Measurements from ENCODE around the gene THRB. TPM values are rescaled to one million over a fixed set of nuclear protein-coding genes. Genes with fewer than 3 reads are reported as not detected.

The THRB gene
- total RNA-seq, 2 experiments from 2014 or later, result not detected

DNA sequence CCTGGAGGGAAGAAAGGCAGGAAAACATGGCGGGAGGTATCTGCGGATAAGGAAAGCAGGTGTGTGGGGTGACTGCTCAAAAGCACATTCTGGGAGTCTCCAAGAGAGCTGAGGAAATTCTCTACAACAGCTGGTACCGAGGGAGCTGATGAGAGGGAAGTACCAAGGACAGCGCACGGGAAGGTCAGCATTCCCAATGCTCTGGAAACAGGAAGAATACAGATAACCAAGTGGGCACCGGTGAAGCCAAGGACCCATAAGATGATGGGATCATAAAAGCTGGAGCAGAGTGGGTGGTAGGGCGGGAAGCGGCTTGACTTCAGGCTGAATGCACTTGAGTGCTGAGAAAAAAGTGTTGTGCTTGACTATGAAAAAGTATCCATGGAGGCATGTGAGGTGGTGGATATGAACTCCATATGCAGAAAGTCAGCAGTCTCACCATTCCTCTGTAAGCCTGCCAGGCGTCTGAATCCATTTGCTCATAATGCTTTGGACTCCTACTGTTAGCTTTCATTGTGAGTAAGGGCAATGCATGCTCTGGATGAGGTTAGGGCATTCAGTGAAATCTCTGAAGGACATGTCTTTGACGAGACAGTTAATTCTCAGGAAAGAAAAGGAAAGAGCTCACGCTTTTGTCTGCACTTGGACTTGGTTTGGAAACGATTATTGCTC, 334.1 kb downstream of the THRB start:
- no peak overlapping the region for H3K27ac Mint-ChIP-seq
- no peak overlapping the region for H3K4me3 Mint-ChIP-seq
- POLR2A ChIA-PET, result no interaction called here
- no peaks in the 10 kb centered on the region for H3K9me3 Mint-ChIP-seq
- intact Hi-C loops (cut with micrococcal nuclease), result no loop called here
- peaks cover 7% of the 10 kb centered on the region for H3K27me3 Mint-ChIP-seq
- DNase-seq, result no peak
- H3K4me1 Mint-ChIP-seq (ENCODE audit: low read depth), result peaks cover 8% of the 10 kb centered on the region
- no peaks in the 10 kb centered on the region for H3K36me3 Mint-ChIP-seq
- CTCF ChIA-PET, result interaction anchor here (1.2 kb wide), 1 partner anchor 25 kb away, joined by 3 read pairs; no protein-coding TSS in a partner anchor

- H3K36me3 Mint-ChIP-seq, result no peaks in the 10 kb centered on the region
- ChIA-PET POLR2A (no interaction called here), CTCF (no interaction called here)
- peaks cover 9% of the 10 kb centered on the region for H3K27me3 Mint-ChIP-seq
- no peak for DNase-seq
- H3K4me3 Mint-ChIP-seq, result no peak overlapping the region
- no peaks in the 10 kb centered on the region for H3K9me3 Mint-ChIP-seq
- no peak overlapping the region for H3K27ac Mint-ChIP-seq
- H3K4me1 Mint-ChIP-seq (ENCODE audit: low read depth), result peaks cover 24% of the 10 kb centered on the region
- intact Hi-C loops (cut with micrococcal nuclease), result loop anchor here (10.0 kb wide), 1 partner anchor 344 kb away; no protein-coding TSS in a partner anchor
Measured at GRCh38 chr3:24158761-24159454, 335.7 kb downstream of the THRB start.

DNA sequence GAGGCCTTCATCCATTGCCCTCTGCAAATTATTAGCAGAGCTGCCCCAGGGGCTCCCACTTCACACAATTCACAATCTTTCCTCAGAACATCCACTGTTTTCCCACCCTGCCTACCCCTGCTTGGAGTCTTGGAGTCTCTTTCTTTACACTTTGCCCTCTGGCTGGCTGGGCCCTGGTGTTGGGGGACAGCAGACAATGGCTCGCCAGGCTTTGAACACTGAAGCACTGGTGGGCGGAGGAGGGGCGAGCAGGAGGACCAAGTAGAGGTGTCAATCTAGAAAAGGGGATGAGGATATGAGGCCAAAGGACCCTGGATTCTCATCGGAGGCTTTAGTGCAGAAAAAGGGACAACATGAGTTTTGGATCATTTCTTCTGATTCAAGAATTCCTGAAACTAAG, 337.5 kb downstream of the THRB start:
- Mint-ChIP-seq H3K9me3 (no peaks in the 10 kb centered on the region), H3K27ac (no peak overlapping the region), H3K27me3 (peaks cover 9% of the 10 kb centered on the region), H3K4me3 (no peak overlapping the region), H3K4me1 (ENCODE audit: low read depth) (peaks cover 27% of the 10 kb centered on the region), H3K36me3 (no peaks in the 10 kb centered on the region)
- POLR2A ChIA-PET, result no interaction called here
- CTCF ChIA-PET, result interaction anchor here (1.2 kb wide), 1 partner anchor 29 kb away, joined by 3 read pairs; no protein-coding TSS in a partner anchor
- DNase-seq, result no peak
- intact Hi-C loops (cut with micrococcal nuclease), result loop anchor here (10.0 kb wide), 1 partner anchor 342 kb away; no protein-coding TSS in a partner anchor

GRCh38 chr3:24156466-24156865, 338.2 kb downstream of the THRB start:
- Mint-ChIP-seq H3K9me3 (no peaks in the 10 kb centered on the region), H3K4me3 (no peak overlapping the region), H3K27me3 (peaks cover 9% of the 10 kb centered on the region), H3K36me3 (no peaks in the 10 kb centered on the region), H3K4me1 (ENCODE audit: low read depth) (peaks cover 27% of the 10 kb centered on the region), H3K27ac (no peak overlapping the region)
- peak; percentile 25 for DNase-seq
- intact Hi-C loops (cut with micrococcal nuclease), result loop anchor here (10.0 kb wide), 1 partner anchor 342 kb away; no protein-coding TSS in a partner anchor
- ChIA-PET CTCF (interaction anchor here (1.2 kb wide), 2 partner anchors 9 to 30 kb away, joined by 3 read pairs; no protein-coding TSS in a partner anchor), POLR2A (no interaction called here)

DNA sequence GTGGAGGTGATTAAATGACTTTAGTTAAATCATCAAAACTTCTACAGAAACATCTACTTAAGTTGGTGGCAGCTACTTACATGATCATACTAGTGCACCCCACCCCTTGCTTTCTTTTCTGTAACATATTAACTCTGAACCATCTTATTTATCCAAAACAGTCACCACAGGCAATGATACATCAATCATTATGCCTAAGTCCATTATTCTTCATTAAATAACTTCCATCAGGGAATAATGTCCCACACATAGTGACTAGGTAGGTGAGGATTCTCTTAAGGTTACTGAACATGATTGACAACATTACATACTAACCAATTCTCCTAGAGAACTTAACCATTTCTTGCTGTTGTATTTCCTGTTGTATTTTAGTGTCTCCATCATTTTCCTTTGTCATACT, 339.4 kb downstream of the THRB start:
- no peak overlapping the region for H3K27ac Mint-ChIP-seq
- no peaks in the 10 kb centered on the region for H3K9me3 Mint-ChIP-seq
- H3K27me3 Mint-ChIP-seq, result peaks cover 8% of the 10 kb centered on the region
- peaks cover 27% of the 10 kb centered on the region for H3K4me1 Mint-ChIP-seq (ENCODE audit: low read depth)
- no peak for DNase-seq
- no peak overlapping the region for H3K4me3 Mint-ChIP-seq
- H3K36me3 Mint-ChIP-seq, result no peaks in the 10 kb centered on the region
- ChIA-PET CTCF (no interaction called here), POLR2A (no interaction called here)
- intact Hi-C loops (cut with micrococcal nuclease), result loop anchor here (2.0 to 10.0 kb wide), 2 partner anchors 206 to 340 kb away; no protein-coding TSS in a partner anchor

DNA sequence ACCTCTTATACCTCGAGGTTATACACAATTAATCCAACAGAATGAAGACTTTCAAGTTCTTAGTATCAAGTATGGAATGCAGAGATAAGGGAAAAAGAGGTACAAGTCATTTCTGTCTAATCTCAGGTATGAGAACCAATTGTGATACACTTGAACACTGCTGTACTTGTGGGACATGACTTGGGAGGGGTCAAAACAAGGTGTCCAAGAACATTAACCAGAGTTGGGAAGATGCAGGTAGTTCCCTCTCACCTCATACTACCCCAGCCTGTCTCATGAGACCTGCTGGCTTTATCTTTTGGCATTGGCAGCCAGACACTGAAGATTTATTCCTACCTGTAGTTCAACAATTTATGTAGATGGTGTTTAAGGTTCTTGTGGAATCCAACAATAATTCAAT, 339.9 kb downstream of the THRB start:
- Mint-ChIP-seq H3K36me3 (no peaks in the 10 kb centered on the region), H3K4me1 (ENCODE audit: low read depth) (peaks cover 27% of the 10 kb centered on the region), H3K4me3 (no peak overlapping the region), H3K27ac (peak overlapping the region; percentile 64), H3K27me3 (peaks cover 3% of the 10 kb centered on the region), H3K9me3 (no peaks in the 10 kb centered on the region)
- intact Hi-C loops (cut with micrococcal nuclease), result loop anchor here (1.0 to 10.0 kb wide), 4 partner anchors 150 to 340 kb away; no protein-coding TSS in a partner anchor
- ChIA-PET CTCF (no interaction called here), POLR2A (no interaction called here)
- DNase-seq, result no peak

DNA sequence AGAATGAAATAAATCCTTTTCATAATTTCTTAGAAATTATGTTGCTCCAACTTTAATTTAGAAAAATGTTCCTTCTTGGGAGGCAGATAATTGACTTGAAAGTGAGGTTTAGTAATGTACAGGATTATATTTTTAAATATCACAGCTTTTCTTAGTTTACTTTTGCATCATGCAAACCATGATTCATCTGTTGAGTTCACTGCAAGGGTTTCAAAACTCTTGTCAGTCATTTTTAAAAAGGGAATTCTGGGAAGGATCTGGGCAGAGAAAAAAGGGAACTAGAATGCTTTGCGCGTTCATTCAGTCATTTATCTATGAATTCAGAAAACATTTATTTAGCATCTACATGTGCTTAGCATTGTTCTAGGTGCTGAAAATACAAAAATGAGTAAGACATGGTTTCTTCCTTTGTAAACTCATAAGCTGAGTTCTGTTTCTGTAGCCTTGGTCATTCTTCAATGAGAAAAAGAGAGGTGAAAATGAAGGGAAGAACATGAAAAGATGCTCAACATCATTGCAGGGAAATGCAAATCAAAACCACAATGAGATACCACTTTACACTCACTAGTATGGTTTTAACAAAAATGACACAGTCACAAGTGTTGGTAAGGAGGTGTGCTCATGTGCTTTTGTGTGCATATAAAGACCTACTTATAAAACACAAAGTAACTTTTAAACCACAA, 340.5 kb downstream of the THRB start:
- intact Hi-C loops (cut with micrococcal nuclease), result loop anchor here (1.0 to 10.0 kb wide), 4 partner anchors 150 to 339 kb away; no protein-coding TSS in a partner anchor
- peak overlapping the region; percentile 64 for H3K27ac Mint-ChIP-seq
- no peak for DNase-seq
- H3K27me3 Mint-ChIP-seq, result peaks cover 3% of the 10 kb centered on the region
- H3K36me3 Mint-ChIP-seq, result no peaks in the 10 kb centered on the region
- H3K4me3 Mint-ChIP-seq, result no peak overlapping the region
- ChIA-PET CTCF (no interaction called here), POLR2A (no interaction called here)
- no peaks in the 10 kb centered on the region for H3K9me3 Mint-ChIP-seq
- peaks cover 27% of the 10 kb centered on the region for H3K4me1 Mint-ChIP-seq (ENCODE audit: low read depth)

DNA sequence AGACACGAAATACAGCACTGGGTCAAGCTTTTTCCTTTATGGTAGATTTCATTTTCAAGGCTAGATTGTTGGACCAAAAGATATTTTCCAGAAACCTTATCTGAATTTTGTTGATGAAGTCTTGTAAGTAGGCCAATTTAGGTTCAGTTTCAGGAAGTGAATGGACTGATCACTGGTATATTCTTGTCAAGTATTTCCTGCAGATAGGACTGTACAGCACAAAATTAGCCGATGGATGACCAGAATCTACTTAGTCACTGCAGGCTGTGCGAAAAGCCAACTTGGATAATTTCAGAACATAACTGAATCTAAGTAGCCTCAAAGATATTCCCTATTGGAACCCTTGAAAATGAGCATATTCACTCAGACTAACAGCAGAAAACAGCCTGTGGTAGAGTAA, 343.1 kb downstream of the THRB start:
- peaks cover 23% of the 10 kb centered on the region for H3K4me1 Mint-ChIP-seq (ENCODE audit: low read depth)
- H3K27me3 Mint-ChIP-seq, result peaks cover 3% of the 10 kb centered on the region
- H3K4me3 Mint-ChIP-seq, result no peak overlapping the region
- ChIA-PET CTCF (no interaction called here), POLR2A (no interaction called here)
- DNase-seq, result no peak
- intact Hi-C loops (cut with micrococcal nuclease), result loop anchor here (10.0 kb wide), 1 partner anchor 337 kb away; no protein-coding TSS in a partner anchor
- H3K9me3 Mint-ChIP-seq, result no peaks in the 10 kb centered on the region
- no peak overlapping the region for H3K27ac Mint-ChIP-seq
- H3K36me3 Mint-ChIP-seq, result no peaks in the 10 kb centered on the region

GRCh38 chr3:24149032-24149431, 345.6 kb downstream of the THRB start:
- no peaks in the 10 kb centered on the region for H3K9me3 Mint-ChIP-seq
- no peak for DNase-seq
- no peaks in the 10 kb centered on the region for H3K27me3 Mint-ChIP-seq
- intact Hi-C loops (cut with micrococcal nuclease), result no loop called here
- H3K4me3 Mint-ChIP-seq, result no peak overlapping the region
- CTCF ChIA-PET, result no interaction called here
- H3K36me3 Mint-ChIP-seq, result no peaks in the 10 kb centered on the region
- H3K4me1 Mint-ChIP-seq (ENCODE audit: low read depth), result peaks cover 4% of the 10 kb centered on the region
- no peak overlapping the region for H3K27ac Mint-ChIP-seq
- POLR2A ChIA-PET, result no interaction called here

DNA sequence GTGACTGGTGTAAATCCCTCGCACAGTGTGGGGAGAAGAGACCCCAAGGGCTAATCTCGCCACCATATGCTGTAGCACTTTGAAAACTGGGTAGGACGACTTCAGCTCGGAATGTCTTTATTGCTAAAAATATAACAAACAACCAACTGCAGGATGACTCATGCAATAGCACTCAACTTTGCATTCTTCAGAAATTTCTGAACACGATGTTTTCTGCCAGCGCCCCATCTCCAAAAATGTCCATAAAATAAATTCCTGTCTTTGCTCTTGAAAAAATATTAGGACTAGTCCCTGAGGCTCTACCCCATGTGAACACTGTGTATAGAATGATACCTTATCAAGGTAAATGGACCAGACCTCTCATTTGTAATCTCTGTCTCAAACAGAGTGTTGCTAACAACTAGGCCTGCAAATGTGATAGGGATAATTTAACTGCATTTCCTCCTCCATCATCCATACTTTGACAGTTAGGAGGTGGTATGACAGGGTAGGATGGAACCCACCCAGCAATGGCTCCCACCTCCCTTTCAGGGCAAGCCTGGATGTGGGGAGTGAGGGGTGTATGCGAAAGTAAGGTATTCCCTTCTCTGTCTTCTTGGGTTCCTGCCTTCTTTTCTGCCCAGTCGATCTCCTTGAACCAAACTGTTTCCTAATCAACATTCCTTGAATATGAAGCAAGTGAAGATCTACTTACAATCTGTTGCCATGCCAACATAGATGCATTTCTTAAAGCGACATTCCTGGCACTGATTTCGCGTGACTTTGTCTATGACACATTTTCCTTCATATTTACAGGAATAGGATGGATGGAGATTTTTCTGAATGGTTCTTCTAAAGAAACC, 348.4 kb downstream of the THRB start:
- Mint-ChIP-seq H3K4me3 (no peak overlapping the region), H3K9me3 (no peaks in the 10 kb centered on the region), H3K27me3 (no peaks in the 10 kb centered on the region), H3K4me1 (ENCODE audit: low read depth) (no peaks in the 10 kb centered on the region), H3K27ac (no peak overlapping the region), H3K36me3 (no peaks in the 10 kb centered on the region)
- no peak for DNase-seq
- intact Hi-C loops (cut with micrococcal nuclease), result no loop called here
- CTCF ChIA-PET, result no interaction called here
- POLR2A ChIA-PET, result no interaction called here

DNA sequence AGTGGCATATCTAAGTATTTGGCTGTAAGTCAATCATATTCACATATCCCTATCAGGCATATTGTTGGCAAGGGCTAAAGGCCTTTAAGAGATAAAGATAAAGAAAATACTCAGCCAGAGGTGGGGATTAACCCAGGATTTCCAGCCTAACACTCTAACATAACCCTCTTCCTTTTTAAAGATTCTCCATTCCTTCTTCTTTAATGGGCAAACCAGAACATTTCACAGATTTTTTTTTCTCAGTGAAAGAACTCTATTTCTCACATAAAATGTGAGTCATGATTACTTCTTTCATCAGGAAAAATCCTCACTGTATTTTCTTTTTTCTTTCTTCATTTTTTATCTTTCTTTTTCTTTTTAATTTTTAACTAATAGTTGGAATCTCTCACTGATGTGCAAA, 349.2 kb downstream of the THRB start:
- H3K27me3 Mint-ChIP-seq, result no peaks in the 10 kb centered on the region
- ChIA-PET CTCF (no interaction called here), POLR2A (no interaction called here)
- intact Hi-C loops (cut with micrococcal nuclease), result no loop called here
- no peaks in the 10 kb centered on the region for H3K36me3 Mint-ChIP-seq
- DNase-seq, result no peak
- H3K4me3 Mint-ChIP-seq, result no peak overlapping the region
- H3K9me3 Mint-ChIP-seq, result no peaks in the 10 kb centered on the region
- H3K27ac Mint-ChIP-seq, result no peak overlapping the region
- H3K4me1 Mint-ChIP-seq (ENCODE audit: low read depth), result no peaks in the 10 kb centered on the region

DNA sequence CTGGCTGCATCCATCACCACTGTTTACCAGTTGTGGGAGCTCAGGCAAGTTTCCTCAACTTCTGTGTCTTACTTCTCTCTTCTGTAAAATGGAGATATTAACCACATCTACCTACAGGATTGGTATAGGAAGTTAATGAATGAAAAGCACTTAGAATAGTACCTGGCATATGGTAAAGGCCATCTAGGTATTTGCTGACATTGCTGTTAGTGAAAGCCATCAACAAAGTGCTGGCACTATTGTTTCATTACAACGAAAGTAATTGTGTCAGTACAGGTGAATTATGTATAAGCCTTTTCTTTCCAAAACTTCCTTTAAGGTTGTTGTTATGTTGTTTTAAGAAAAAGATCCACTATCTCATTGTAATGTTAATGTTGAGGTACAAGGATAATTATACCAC, 352.5 kb downstream of the THRB start:
- H3K4me3 Mint-ChIP-seq, result no peak overlapping the region
- no peak for DNase-seq
- H3K27me3 Mint-ChIP-seq, result no peaks in the 10 kb centered on the region
- intact Hi-C loops (cut with micrococcal nuclease), result no loop called here
- no peaks in the 10 kb centered on the region for H3K4me1 Mint-ChIP-seq (ENCODE audit: low read depth)
- H3K36me3 Mint-ChIP-seq, result no peaks in the 10 kb centered on the region
- H3K9me3 Mint-ChIP-seq, result no peaks in the 10 kb centered on the region
- ChIA-PET POLR2A (no interaction called here), CTCF (no interaction called here)
- H3K27ac Mint-ChIP-seq, result no peak overlapping the region
